ENCODE data around the gene CTR9. TPM values are rescaled to one million over a fixed set of nuclear protein-coding genes. Genes with fewer than 3 reads are reported as not detected.
A peak's percentile ranks its signal among the peaks of the same experiment; 100 is the strongest.

Gene CTR9
- total RNA-seq, 4 donors from 2014 or later = 14.5 to 26.4 (median 19.6) TPM

GRCh38 chr11:10725114-10725906, 25.7 kb upstream of the CTR9 start:
- Histone ChIP-seq H3K4me1 (no peaks in the 10 kb centered on the region), H3K36me3 (no peaks in the 10 kb centered on the region), H3K4me3 (no peak overlapping the region), H3K27ac (no peak overlapping the region), H3K9me3 (peaks cover 0 to 4% (median 0%) of the 10 kb centered on the region in 4 donors), H3K27me3 (no peaks in the 10 kb centered on the region)
- DNase-seq (ENCODE audit: low spot score in 2 of 2) = no peak
- TF ChIP-seq EP300 (IDR thresholded peaks at IDR 0.05) (peak in 1 of 2 donors; percentile 42), POLR2A (IDR thresholded peaks at IDR 0.05) (no peak)
- WGBS, 2 donors = 83 to 85% methylated on average over 9 of the region's 9 CpGs

GRCh38 chr11:10725907-10726253, 25.2 kb upstream of the CTR9 start:
- Histone ChIP-seq H3K27me3 (no peaks in the 10 kb centered on the region), H3K9me3 (peaks cover 0 to 4% (median 0%) of the 10 kb centered on the region in 4 donors), H3K36me3 (no peaks in the 10 kb centered on the region), H3K4me3 (no peak overlapping the region), H3K4me1 (no peaks in the 10 kb centered on the region), H3K27ac (no peak overlapping the region)
- DNase-seq (ENCODE audit: low spot score in 2 of 2) = no peak
- no peak for TF ChIP-seq POLR2A (IDR thresholded peaks at IDR 0.05)
- no peak for TF ChIP-seq CTCF (IDR thresholded peaks at IDR 0.05)
- TF ChIP-seq EP300 (IDR thresholded peaks at IDR 0.05) = no peak

GRCh38 chr11:10727146-10727851, 23.7 kb upstream of the CTR9 start:
- no peak for DNase-seq (ENCODE audit: low spot score in 2 of 2)
- H3K27me3 ChIP-seq = no peaks in the 10 kb centered on the region
- no peak overlapping the region for H3K27ac ChIP-seq
- H3K36me3 ChIP-seq = no peaks in the 10 kb centered on the region
- 58 to 59% methylated on average over 4 of the region's 4 CpGs for WGBS, 2 donors
- no peak overlapping the region for H3K4me3 ChIP-seq
- peaks cover 0 to 9% (median 0%) of the 10 kb centered on the region in 4 donors for H3K9me3 ChIP-seq
- no peaks in the 10 kb centered on the region for H3K4me1 ChIP-seq
- no peak for TF ChIP-seq EP300 (IDR thresholded peaks at IDR 0.05)
- TF ChIP-seq POLR2A (IDR thresholded peaks at IDR 0.05) = no peak
- no peak for TF ChIP-seq CTCF (IDR thresholded peaks at IDR 0.05)

- H3K27ac ChIP-seq = no peak overlapping the region
- WGBS, 2 donors = 87 to 93% methylated on average over 3 of the region's 3 CpGs
Observed at GRCh38 chr11:10728154-10728553, 22.9 kb upstream of the CTR9 start.

More at GRCh38 chr11:10728154-10728553, 22.9 kb upstream of the CTR9 start:
- Histone ChIP-seq H3K4me1 (no peaks in the 10 kb centered on the region), H3K4me3 (no peak overlapping the region), H3K27me3 (no peaks in the 10 kb centered on the region), H3K36me3 (no peaks in the 10 kb centered on the region), H3K9me3 (peaks cover 0 to 11% (median 0%) of the 10 kb centered on the region in 4 donors)
- TF ChIP-seq CTCF (IDR thresholded peaks at IDR 0.05) (no peak), POLR2A (IDR thresholded peaks at IDR 0.05) (no peak), EP300 (IDR thresholded peaks at IDR 0.05) (no peak)
- DNase-seq (ENCODE audit: low spot score in 2 of 2) = no peak

All from tibial nerve (tissue), 4 donors.